Inferior parietal cortex (tissue), 1 donor: ENCODE data around the gene ITGB5.
"Not testable (repeated sequence)": the region's sequence is repeated elsewhere in the genome, so short reads cannot be mapped to it uniquely, and the experiment has no call there.

Experiments
- DNase-seq: peaks from one replicate; pipeline ENCODE4 v3.0.0-alpha.2; 2016; ENCODE audit errors: extremely low spot score

ITGB5 gene

GRCh38 chr3:124814620-124815421 is 72.3 kb downstream of the ITGB5 start:
- DNase-seq: no peak

GRCh38 chr3:124813541-124813940 is 73.6 kb downstream of the ITGB5 start:
- no peak for DNase-seq

GRCh38 chr3:124812291-124813265 is 74.6 kb downstream of the ITGB5 start:
- peak; percentile 74 for DNase-seq

GRCh38 chr3:124811436-124811835 is 75.7 kb downstream of the ITGB5 start:
- no peak for DNase-seq

- DNase-seq: no peak
These were observed 76.2 kb downstream of the ITGB5 start for GRCh38 chr3:124810970-124811369.

- no peak for DNase-seq
These were observed 78.1 kb downstream of the ITGB5 start for GRCh38 chr3:124809039-124809438.

- no peak for DNase-seq
These were observed 81.5 kb downstream of the ITGB5 start for GRCh38 chr3:124805671-124806070.

- DNase-seq: no peak
These were observed 82.3 kb downstream of the ITGB5 start for GRCh38 chr3:124804875-124805274.

GRCh38 chr3:124802702-124803101 is 84.5 kb downstream of the ITGB5 start:
- no peak for DNase-seq

GRCh38 chr3:124802061-124802698 is 85.0 kb downstream of the ITGB5 start:
- no peak for DNase-seq

GRCh38 chr3:124800511-124801258 is 86.5 kb downstream of the ITGB5 start:
- no peak for DNase-seq

- no peak for DNase-seq
These were observed 87.1 kb downstream of the ITGB5 start for GRCh38 chr3:124800076-124800475.

- no peak for DNase-seq
These were observed 87.5 kb downstream of the ITGB5 start for GRCh38 chr3:124799676-124800075.

GRCh38 chr3:124797426-124797945 is 89.7 kb downstream of the ITGB5 start:
- no peak for DNase-seq

GRCh38 chr3:124796477-124796876 is 90.7 kb downstream of the ITGB5 start:
- no peak for DNase-seq

GRCh38 chr3:124793054-124793739 is 94.0 kb downstream of the ITGB5 start:
- no peak for DNase-seq

- no peak for DNase-seq
These were observed 94.7 kb downstream of the ITGB5 start for GRCh38 chr3:124792341-124793040.

GRCh38 chr3:124791639-124792151 is 95.5 kb downstream of the ITGB5 start:
- DNase-seq: no peak

GRCh38 chr3:124791142-124791541 is 96.0 kb downstream of the ITGB5 start:
- no peak for DNase-seq

GRCh38 chr3:124789103-124789502 is 98.1 kb downstream of the ITGB5 start:
- DNase-seq: not testable (repeated sequence)
